GM12878 (cell line): Measurements from ENCODE around the gene ITPRIP.

ENCODE experiments used
- CEBPB ChIP-seq, 2 experiments: fragments of 150-350 bp in 1 of 2; IDR thresholded peaks; 2 replicates each; pipeline ENCODE4 v1.6.1; 2012 to 2014; ENCODE audit warnings: low read depth in 2 of 2, low read length in 2 of 2, borderline replicate concordance in 1 of 2, inconsistent platforms in 1 of 2
- EP300 ChIP-seq, 2 experiments: fragments of 150-350 bp in 1 of 2; IDR thresholded peaks; 2 replicates each; pipeline ENCODE4 v1.6.1; 2011 to 2012; ENCODE audit warnings: low read depth in 2 of 2, low read length in 2 of 2, borderline replicate concordance in 1 of 2, improper control_type of control experiment in 1 of 2, inconsistent platforms in 1 of 2; ENCODE audit not compliant: control insufficient read depth in 1 of 2
- EZH2 ChIP-seq: IDR thresholded peaks from 2 replicates; pipeline ENCODE4 v1.6.1; 2012; ENCODE audit warnings: low read depth, mild to moderate bottlenecking, control low read depth, inconsistent platforms, low read length, borderline replicate concordance; ENCODE audit not compliant: control insufficient read depth
- KLF5 ChIP-seq: fragments of 450-650 bp; IDR thresholded peaks from 2 replicates; pipeline ENCODE4 v1.6.1; 2014; ENCODE audit warnings: mild to moderate bottlenecking; ENCODE audit not compliant: partially characterized antibody
- MEF2B ChIP-seq: fragments of 450-650 bp; IDR thresholded peaks from 2 replicates; pipeline ENCODE4 v1.6.1; 2018; ENCODE audit warnings: mild to moderate bottlenecking, moderate library complexity; ENCODE audit not compliant: partially characterized antibody, poor library complexity, severe bottlenecking
- MTA3 ChIP-seq: IDR thresholded peaks from 2 replicates; pipeline ENCODE4 v1.6.1; 2012; ENCODE audit warnings: low read length, inconsistent platforms, borderline replicate concordance
- MXI1 ChIP-seq: fragments of 150-350 bp; IDR thresholded peaks from 2 replicates; pipeline ENCODE4 v1.6.1; 2011; ENCODE audit warnings: low read depth, mild to moderate bottlenecking, inconsistent platforms, low read length, improper control_type of control experiment
- RAD21 ChIP-seq: IDR thresholded peaks from 2 replicates; pipeline ENCODE4 v1.6.1; 2011; ENCODE audit warnings: mild to moderate bottlenecking, low read depth, low read length, moderate library complexity; ENCODE audit not compliant: insufficient read depth
- RAD51 ChIP-seq: fragments of 450-650 bp; IDR thresholded peaks from 2 replicates; pipeline ENCODE4 v1.6.1; 2016; ENCODE audit warnings: moderate library complexity, mild to moderate bottlenecking, inconsistent platforms
- TF ChIP-seq, protein P1 (sequence below), 3 experiments: IDR thresholded peaks in 2 of 3; conservative IDR thresholded peaks in 1 of 3; 2 replicates each; pipeline ENCODE4 v1.5.1; 2011; ENCODE audit warnings: low read depth in 3 of 3, low read length in 3 of 3, mild to moderate bottlenecking in 3 of 3, control low read depth in 2 of 3, moderate library complexity in 2 of 3, inconsistent platforms in 1 of 3, mixed read lengths in 1 of 3; ENCODE audit not compliant: control insufficient read depth in 2 of 3, insufficient read depth in 1 of 3; ENCODE audit errors: extremely low read depth in 1 of 3
- TF ChIP-seq, protein P2 (sequence below): IDR thresholded peaks from 2 replicates; pipeline ENCODE4 v1.6.1; 2012; ENCODE audit warnings: low read depth, low read length, improper control_type of control experiment
- TF ChIP-seq, protein P3 (sequence below): fragments of 450-650 bp; IDR thresholded peaks from 2 replicates; pipeline ENCODE4 v1.6.1; 2017; ENCODE audit warnings: mild to moderate bottlenecking, moderate library complexity

DNA sequence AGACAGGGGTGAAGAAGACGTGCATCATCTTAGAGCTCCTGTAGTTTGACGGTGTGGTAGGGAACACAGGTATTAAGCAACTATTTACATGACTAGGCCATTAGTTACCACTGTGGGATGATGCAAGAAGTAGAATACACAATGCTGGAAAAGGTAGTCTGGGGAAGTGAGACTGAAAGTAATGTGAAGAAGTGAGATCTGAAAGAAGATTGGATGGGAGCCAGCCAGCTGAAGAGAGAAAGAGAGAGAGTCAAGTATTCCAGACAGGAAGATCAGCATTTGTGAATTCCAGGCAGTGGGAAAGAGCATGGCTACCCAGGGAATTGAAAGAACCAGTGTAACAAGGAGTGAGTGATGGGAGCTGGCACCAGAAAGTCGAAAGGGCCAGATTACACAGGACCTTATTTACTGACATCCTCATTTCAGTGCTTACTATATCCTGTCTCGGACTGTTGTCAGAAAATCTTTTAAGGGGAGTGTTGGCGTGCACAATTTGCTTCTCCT is 11.4 kb upstream of the ITPRIP start:
- TF ChIP-seq RAD51 (no peak), MXI1 (peak; percentile 35; the same call in 1 of the 2 replicates), EP300 (IDR thresholded peaks at IDR 0.05; ENCODE audit: borderline replicate concordance in 1 of 2, control insufficient read depth in 1 of 2, low read depth in 2 of 2, low read length in 2 of 2) (peak; percentile 36 to 82; a peak in 3 of 4 replicates), CEBPB (IDR thresholded peaks at IDR 0.05; ENCODE audit: borderline replicate concordance in 1 of 2, low read depth in 2 of 2, low read length in 2 of 2) (peak; percentile 39 to 95; a peak in 2 of 4 replicates), EZH2 (no peak), MEF2B (peak; percentile 58), KLF5 (no peak), MTA3 (0 out of 2 replicates have a peak, but pooled peaks have one; percentile 76), RAD21 (no peak)
- TF ChIP-seq, protein P1, sequence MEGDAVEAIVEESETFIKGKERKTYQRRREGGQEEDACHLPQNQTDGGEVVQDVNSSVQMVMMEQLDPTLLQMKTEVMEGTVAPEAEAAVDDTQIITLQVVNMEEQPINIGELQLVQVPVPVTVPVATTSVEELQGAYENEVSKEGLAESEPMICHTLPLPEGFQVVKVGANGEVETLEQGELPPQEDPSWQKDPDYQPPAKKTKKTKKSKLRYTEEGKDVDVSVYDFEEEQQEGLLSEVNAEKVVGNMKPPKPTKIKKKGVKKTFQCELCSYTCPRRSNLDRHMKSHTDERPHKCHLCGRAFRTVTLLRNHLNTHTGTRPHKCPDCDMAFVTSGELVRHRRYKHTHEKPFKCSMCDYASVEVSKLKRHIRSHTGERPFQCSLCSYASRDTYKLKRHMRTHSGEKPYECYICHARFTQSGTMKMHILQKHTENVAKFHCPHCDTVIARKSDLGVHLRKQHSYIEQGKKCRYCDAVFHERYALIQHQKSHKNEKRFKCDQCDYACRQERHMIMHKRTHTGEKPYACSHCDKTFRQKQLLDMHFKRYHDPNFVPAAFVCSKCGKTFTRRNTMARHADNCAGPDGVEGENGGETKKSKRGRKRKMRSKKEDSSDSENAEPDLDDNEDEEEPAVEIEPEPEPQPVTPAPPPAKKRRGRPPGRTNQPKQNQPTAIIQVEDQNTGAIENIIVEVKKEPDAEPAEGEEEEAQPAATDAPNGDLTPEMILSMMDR (IDR thresholded peaks at IDR 0.05 in 2 of 3, conservative IDR thresholded peaks at IDR 0.05 in 1 of 3; ENCODE audit: control insufficient read depth in 2 of 3, extremely low read depth in 1 of 3, insufficient read depth in 1 of 3, low read depth in 3 of 3, low read length in 3 of 3): no peak
- TF ChIP-seq, protein P2, sequence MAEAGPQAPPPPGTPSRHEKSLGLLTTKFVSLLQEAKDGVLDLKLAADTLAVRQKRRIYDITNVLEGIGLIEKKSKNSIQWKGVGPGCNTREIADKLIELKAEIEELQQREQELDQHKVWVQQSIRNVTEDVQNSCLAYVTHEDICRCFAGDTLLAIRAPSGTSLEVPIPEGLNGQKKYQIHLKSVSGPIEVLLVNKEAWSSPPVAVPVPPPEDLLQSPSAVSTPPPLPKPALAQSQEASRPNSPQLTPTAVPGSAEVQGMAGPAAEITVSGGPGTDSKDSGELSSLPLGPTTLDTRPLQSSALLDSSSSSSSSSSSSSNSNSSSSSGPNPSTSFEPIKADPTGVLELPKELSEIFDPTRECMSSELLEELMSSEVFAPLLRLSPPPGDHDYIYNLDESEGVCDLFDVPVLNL: no peak
- TF ChIP-seq, protein P3, sequence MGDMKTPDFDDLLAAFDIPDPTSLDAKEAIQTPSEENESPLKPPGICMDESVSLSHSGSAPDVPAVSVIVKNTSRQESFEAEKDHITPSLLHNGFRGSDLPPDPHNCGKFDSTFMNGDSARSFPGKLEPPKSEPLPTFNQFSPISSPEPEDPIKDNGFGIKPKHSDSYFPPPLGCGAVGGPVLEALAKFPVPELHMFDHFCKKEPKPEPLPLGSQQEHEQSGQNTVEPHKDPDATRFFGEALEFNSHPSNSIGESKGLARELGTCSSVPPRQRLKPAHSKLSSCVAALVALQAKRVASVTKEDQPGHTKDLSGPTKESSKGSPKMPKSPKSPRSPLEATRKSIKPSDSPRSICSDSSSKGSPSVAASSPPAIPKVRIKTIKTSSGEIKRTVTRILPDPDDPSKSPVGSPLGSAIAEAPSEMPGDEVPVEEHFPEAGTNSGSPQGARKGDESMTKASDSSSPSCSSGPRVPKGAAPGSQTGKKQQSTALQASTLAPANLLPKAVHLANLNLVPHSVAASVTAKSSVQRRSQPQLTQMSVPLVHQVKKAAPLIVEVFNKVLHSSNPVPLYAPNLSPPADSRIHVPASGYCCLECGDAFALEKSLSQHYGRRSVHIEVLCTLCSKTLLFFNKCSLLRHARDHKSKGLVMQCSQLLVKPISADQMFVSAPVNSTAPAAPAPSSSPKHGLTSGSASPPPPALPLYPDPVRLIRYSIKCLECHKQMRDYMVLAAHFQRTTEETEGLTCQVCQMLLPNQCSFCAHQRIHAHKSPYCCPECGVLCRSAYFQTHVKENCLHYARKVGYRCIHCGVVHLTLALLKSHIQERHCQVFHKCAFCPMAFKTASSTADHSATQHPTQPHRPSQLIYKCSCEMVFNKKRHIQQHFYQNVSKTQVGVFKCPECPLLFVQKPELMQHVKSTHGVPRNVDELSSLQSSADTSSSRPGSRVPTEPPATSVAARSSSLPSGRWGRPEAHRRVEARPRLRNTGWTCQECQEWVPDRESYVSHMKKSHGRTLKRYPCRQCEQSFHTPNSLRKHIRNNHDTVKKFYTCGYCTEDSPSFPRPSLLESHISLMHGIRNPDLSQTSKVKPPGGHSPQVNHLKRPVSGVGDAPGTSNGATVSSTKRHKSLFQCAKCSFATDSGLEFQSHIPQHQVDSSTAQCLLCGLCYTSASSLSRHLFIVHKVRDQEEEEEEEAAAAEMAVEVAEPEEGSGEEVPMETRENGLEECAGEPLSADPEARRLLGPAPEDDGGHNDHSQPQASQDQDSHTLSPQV: no peak
